GM13977 (cell line): ENCODE data around the gene ENO1.

Experiments used
- DNase-seq: peaks from one replicate; pipeline ENCODE4 v3.0.0; 2012; ENCODE audit warnings: low spot score
- in situ Hi-C: fragments of 300-500 bp; cut with MboI; formaldehyde crosslinking; loops from one replicate; pipeline ENCODE4 v1.12.0; 2022; ENCODE audit warnings: low sequenced_read_pairs, low pct_unique_long_range_greater_than_20kb, mixed read lengths, inconsistent platforms; ENCODE audit not compliant: unreplicated experiment
- TF ChIP-seq, protein P1 (sequence below): IDR thresholded peaks from 2 replicates; pipeline ENCODE4 v1.5.1; 2012; ENCODE audit warnings: mild to moderate bottlenecking, control low read depth; ENCODE audit not compliant: insufficient read depth; ENCODE audit errors: extremely low read depth, missing control alignments

The ENO1 gene

GRCh38 chr1:8854240-8854639, 24.2 kb downstream of the ENO1 start:
- TF ChIP-seq, protein P1, sequence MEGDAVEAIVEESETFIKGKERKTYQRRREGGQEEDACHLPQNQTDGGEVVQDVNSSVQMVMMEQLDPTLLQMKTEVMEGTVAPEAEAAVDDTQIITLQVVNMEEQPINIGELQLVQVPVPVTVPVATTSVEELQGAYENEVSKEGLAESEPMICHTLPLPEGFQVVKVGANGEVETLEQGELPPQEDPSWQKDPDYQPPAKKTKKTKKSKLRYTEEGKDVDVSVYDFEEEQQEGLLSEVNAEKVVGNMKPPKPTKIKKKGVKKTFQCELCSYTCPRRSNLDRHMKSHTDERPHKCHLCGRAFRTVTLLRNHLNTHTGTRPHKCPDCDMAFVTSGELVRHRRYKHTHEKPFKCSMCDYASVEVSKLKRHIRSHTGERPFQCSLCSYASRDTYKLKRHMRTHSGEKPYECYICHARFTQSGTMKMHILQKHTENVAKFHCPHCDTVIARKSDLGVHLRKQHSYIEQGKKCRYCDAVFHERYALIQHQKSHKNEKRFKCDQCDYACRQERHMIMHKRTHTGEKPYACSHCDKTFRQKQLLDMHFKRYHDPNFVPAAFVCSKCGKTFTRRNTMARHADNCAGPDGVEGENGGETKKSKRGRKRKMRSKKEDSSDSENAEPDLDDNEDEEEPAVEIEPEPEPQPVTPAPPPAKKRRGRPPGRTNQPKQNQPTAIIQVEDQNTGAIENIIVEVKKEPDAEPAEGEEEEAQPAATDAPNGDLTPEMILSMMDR, result no peak
- in situ Hi-C loops, result no loop called here
- DNase-seq, result no peak

- in situ Hi-C loops, result no loop called here
- no peak for DNase-seq
- TF ChIP-seq, protein P1, result no peak
These were observed 27.4 kb downstream of the ENO1 start for GRCh38 chr1:8851060-8851459.

DNA sequence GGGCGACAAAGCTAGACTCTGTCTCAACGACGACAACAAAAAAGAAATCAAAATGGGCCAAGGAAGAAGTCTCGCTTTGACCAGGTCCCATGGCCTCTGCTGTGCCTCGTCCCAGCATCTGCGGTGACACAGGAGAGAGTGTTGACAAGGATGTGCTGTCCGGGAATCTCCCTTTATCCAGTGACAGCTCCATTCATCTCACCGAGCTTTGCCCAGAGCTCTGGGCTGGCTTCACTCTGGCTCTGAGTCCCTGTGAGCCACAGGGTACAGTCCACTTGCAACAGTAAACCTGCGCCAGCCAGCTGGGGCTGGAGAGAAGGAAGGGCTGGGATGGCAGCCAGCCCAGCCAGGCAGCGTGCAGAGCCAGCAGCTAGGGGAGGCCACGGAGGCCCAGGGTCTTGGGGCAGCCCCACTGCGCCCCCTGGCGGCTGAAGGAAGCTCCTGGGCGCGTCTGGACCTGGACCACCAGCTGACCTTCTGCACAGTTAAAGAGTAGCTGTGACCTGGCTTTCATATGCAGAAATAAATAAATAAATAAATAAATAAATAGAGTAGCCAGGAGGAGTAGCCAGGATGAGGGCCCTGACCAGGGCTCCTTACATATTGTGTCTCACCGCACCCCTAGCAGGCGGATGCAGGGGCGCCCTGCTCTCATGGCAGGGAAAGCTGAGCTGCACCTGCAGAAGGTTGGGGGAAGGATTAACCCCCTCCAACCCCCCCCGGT, 29.7 kb downstream of the ENO1 start:
- TF ChIP-seq, protein P1, result peak; percentile 94
- in situ Hi-C loops, result no loop called here
- DNase-seq, result peak; percentile 88

GRCh38 chr1:8847990-8848389, 30.5 kb downstream of the ENO1 start:
- TF ChIP-seq, protein P1, result no peak
- no peak for DNase-seq
- in situ Hi-C loops, result no loop called here

DNA sequence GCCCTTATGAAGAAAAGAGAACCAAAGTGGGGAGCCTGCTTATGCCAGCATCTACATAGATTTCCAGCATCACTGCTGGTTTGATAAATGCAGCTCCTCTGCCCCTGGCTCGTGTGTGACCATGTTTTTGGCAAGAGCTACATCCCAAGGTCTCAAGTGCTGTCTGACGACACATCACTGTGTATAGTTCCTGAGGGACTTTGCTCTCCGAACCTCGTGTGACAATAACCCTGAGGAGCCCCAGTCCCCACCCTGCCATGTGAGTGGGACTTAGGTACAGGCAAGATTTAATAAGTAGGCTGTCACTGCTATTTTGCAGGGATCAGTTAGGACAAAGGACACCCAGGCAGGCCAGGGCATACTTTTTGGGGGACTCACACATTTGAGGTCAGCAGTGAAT, 32.2 kb downstream of the ENO1 start:
- DNase-seq, result no peak
- in situ Hi-C loops, result no loop called here
- TF ChIP-seq, protein P1, result no peak

GRCh38 chr1:8845104-8846097, 33.1 kb downstream of the ENO1 start:
- no peak for DNase-seq
- TF ChIP-seq, protein P1, result no peak
- in situ Hi-C loops, result no loop called here
